Measurements from ENCODE around the gene USP17L18. TPM values are rescaled to one million over a fixed set of nuclear protein-coding genes. Genes with fewer than 3 reads are reported as not detected.

Gene USP17L18
- total RNA-seq, 3 donors from 2014 or later (not counting 1 experiment from before 2014, with no cell fraction given), result not detected

Other genes with a start within 250 kb of the USP17L18 start
- gene FAM90A26, start 78.2 kb upstream of the USP17L18 start, total RNA-seq, result not detected
- gene USP17L10, start 38.0 kb upstream of the USP17L18 start, total RNA-seq, result not detected
- not detected for gene USP17L11, start 33.2 kb upstream of the USP17L18 start, total RNA-seq
- not detected for gene USP17L12, start 28.5 kb upstream of the USP17L18 start, total RNA-seq
- gene USP17L13, start 23.7 kb upstream of the USP17L18 start, total RNA-seq, result not detected
- not detected for gene USP17L15, start 14.2 kb upstream of the USP17L18 start, total RNA-seq
- not detected for gene USP17L17, start 4.8 kb upstream of the USP17L18 start, total RNA-seq
- gene USP17L19, start 4.7 kb downstream of the USP17L18 start, total RNA-seq, result not detected
- gene USP17L20, start 9.5 kb downstream of the USP17L18 start, total RNA-seq, result not detected
- gene USP17L21, start 14.2 kb downstream of the USP17L18 start, total RNA-seq, result not detected
- gene USP17L22, start 19.0 kb downstream of the USP17L18 start, total RNA-seq, result not detected
- gene USP17L24, start 76.5 kb downstream of the USP17L18 start, total RNA-seq, result not detected
- gene USP17L25, start 81.3 kb downstream of the USP17L18 start, total RNA-seq, result not detected
- not detected for gene USP17L26, start 86.0 kb downstream of the USP17L18 start, total RNA-seq
- not detected for gene USP17L5, start 90.8 kb downstream of the USP17L18 start, total RNA-seq
- not detected for gene USP17L27, start 95.5 kb downstream of the USP17L18 start, total RNA-seq
- not detected for gene USP17L28, start 100.3 kb downstream of the USP17L18 start, total RNA-seq
- gene USP17L29, start 105.0 kb downstream of the USP17L18 start, total RNA-seq, result not detected
- gene USP17L30, start 114.5 kb downstream of the USP17L18 start, total RNA-seq, result not detected
- not detected for gene DEFB131A, start 195.8 kb downstream of the USP17L18 start, total RNA-seq

Data from natural killer cell (primary cell).